Omental fat pad (tissue), 4 donors: ENCODE data around the gene AKAP1. TPM values are rescaled to one million over a fixed set of nuclear protein-coding genes. Genes with fewer than 3 reads are reported as not detected.

Experiments
- ATAC-seq: fragments of 150-250 bp; one replicate; pipeline ENCODE4 v1.9.1; 2016; ENCODE audit warnings: mild to moderate bottlenecking, moderate library complexity; ENCODE audit not compliant: low FRiP score
- DNase-seq: peaks from one replicate; pipeline ENCODE4 v3.0.0-alpha.2; 2019; ENCODE audit warnings: low spot score
- CTCF ChIP-seq, 3 donors: fragments of 450-650 bp; IDR thresholded peaks; one replicate each; pipeline ENCODE4 v1.5.1; 2016 to 2017; ENCODE audit warnings: antibody characterized with exemption in 3 of 3, mild to moderate bottlenecking in 3 of 3, moderate library complexity in 2 of 3
- total RNA-seq, 4 donors: library from RNA; depleted of rRNA; stranded (reverse); fragments of >200 nt; gene quantifications; one replicate each; pipeline ENCODE4 v1.1.0, GENCODE V29; 2016

The AKAP1 gene
- total RNA-seq, 4 donors from 2014 or later: 29.4 to 89.0 (median 36.1) TPM

GRCh38 chr17:57109393-57110151 is 24.5 kb downstream of the AKAP1 start:
- no peak for ATAC-seq
- no peak for DNase-seq
- no peak for TF ChIP-seq CTCF (IDR thresholded peaks at IDR 0.05)

GRCh38 chr17:57110152-57110542 is 25.1 kb downstream of the AKAP1 start:
- ATAC-seq: no peak
- no peak for TF ChIP-seq CTCF (IDR thresholded peaks at IDR 0.05)
- no peak for DNase-seq

- ATAC-seq (no peak), DNase-seq (no peak)
- TF ChIP-seq CTCF (IDR thresholded peaks at IDR 0.05): no peak
Observed at GRCh38 chr17:57110579-57111325, 25.7 kb downstream of the AKAP1 start.

GRCh38 chr17:57111386-57111785 is 26.3 kb downstream of the AKAP1 start:
- ATAC-seq (no peak), DNase-seq (no peak)
- TF ChIP-seq CTCF (IDR thresholded peaks at IDR 0.05): no peak

GRCh38 chr17:57113011-57113410 is 28.0 kb downstream of the AKAP1 start:
- no peak for TF ChIP-seq CTCF (IDR thresholded peaks at IDR 0.05)
- ATAC-seq: no peak
- no peak for DNase-seq

- no peak for TF ChIP-seq CTCF (IDR thresholded peaks at IDR 0.05)
- ATAC-seq (no peak), DNase-seq (no peak)
Observed at GRCh38 chr17:57113656-57114055, 28.6 kb downstream of the AKAP1 start.
